ENCODE results near the gene PSMB7. TPM values are rescaled to one million over a fixed set of nuclear protein-coding genes. Genes with fewer than 3 reads are reported as not detected.

Gene PSMB7
- total RNA-seq, 4 donors from 2014 or later, result 84.3 to 178 (median 135) TPM

- H3K4me1 ChIP-seq, result peaks cover 4 to 6% of the 10 kb centered on the region in 2 donors
- H3K36me3 ChIP-seq, result peaks cover 0 to 6% of the 10 kb centered on the region in 2 donors
- no peaks in the 10 kb centered on the region for H3K27me3 ChIP-seq
- DNase-seq, result no peak
- no peak overlapping the region for H3K27ac ChIP-seq
- intact Hi-C loops (cut with DNase I), result no loop called here
- no peak overlapping the region for H3K4me3 ChIP-seq (replicated peaks in 1 of 3)
- WGBS, 2 donors, result 81 to 84% methylated on average over 19 to 20 of the region's 21 CpGs
- no peak for TF ChIP-seq POLR2A (IDR thresholded peaks at IDR 0.05)
- TF ChIP-seq CTCF (IDR thresholded peaks at IDR 0.05), result no peak
- no peaks in the 10 kb centered on the region for H3K9me3 ChIP-seq
These were observed 73.6 kb downstream of the PSMB7 start for GRCh38 chr9:124341455-124342170.

- TF ChIP-seq POLR2A (IDR thresholded peaks at IDR 0.05) (no peak), CTCF (IDR thresholded peaks at IDR 0.05) (no peak)
- DNase-seq, result no peak
- Histone ChIP-seq H3K4me1 (peaks cover 4 to 6% of the 10 kb centered on the region in 2 donors), H3K4me3 (replicated peaks in 1 of 3) (no peak overlapping the region), H3K9me3 (no peaks in the 10 kb centered on the region), H3K27me3 (no peaks in the 10 kb centered on the region), H3K27ac (no peak overlapping the region), H3K36me3 (no peaks in the 10 kb centered on the region)
- intact Hi-C loops (cut with DNase I), result no loop called here
- 85 to 94% methylated on average over 11 to 13 of the region's 18 CpGs for WGBS, 2 donors
These were observed 74.8 kb downstream of the PSMB7 start for GRCh38 chr9:124340219-124341069.

GRCh38 chr9:124339603-124340146 lies 75.6 kb downstream of the PSMB7 start:
- H3K27ac ChIP-seq, result no peak overlapping the region
- H3K36me3 ChIP-seq, result no peaks in the 10 kb centered on the region
- peaks cover 4 to 6% of the 10 kb centered on the region in 2 donors for H3K4me1 ChIP-seq
- H3K4me3 ChIP-seq (replicated peaks in 1 of 3), result no peak overlapping the region
- no peak for DNase-seq
- TF ChIP-seq CTCF (IDR thresholded peaks at IDR 0.05), result no peak
- TF ChIP-seq POLR2A (IDR thresholded peaks at IDR 0.05), result no peak
- intact Hi-C loops (cut with DNase I), result no loop called here
- no peaks in the 10 kb centered on the region for H3K9me3 ChIP-seq
- 84 to 89% methylated on average over 11 to 13 of the region's 13 CpGs for WGBS, 2 donors
- H3K27me3 ChIP-seq, result no peaks in the 10 kb centered on the region

- WGBS, 2 donors, result 99% methylated on average over 5 of the region's 5 CpGs
- TF ChIP-seq POLR2A (IDR thresholded peaks at IDR 0.05) (no peak), CTCF (IDR thresholded peaks at IDR 0.05) (no peak)
- H3K9me3 ChIP-seq, result no peaks in the 10 kb centered on the region
- DNase-seq, result no peak
- no peaks in the 10 kb centered on the region for H3K27me3 ChIP-seq
- no peaks in the 10 kb centered on the region for H3K36me3 ChIP-seq
- intact Hi-C loops (cut with DNase I), result no loop called here
- H3K4me3 ChIP-seq (replicated peaks in 1 of 3), result no peak overlapping the region
- peaks cover under 1 to 2% of the 10 kb centered on the region in 2 donors for H3K4me1 ChIP-seq
- H3K27ac ChIP-seq, result no peak overlapping the region
These were observed 77.7 kb downstream of the PSMB7 start for GRCh38 chr9:124337562-124337961.
